ENCODE results near the gene FGF10. TPM values are rescaled to one million over a fixed set of nuclear protein-coding genes. Genes with fewer than 3 reads are reported as not detected.

Gene FGF10
- total and polyA plus RNA-seq, 2 of the 4 experiments (the other 2 are of a cell fraction): not detected

GRCh38 chr5:44382894-44383293 is 6.3 kb downstream of the FGF10 start:
- in situ Hi-C loops (cut with MboI; ENCODE audit: low sequenced_read_pairs): no loop called here
- Histone ChIP-seq H2AFZ (replicated peaks; ENCODE audit: low read length, poor library complexity) (no peak overlapping the region), H3K27ac (ENCODE audit: insufficient read depth, low read length) (no peak overlapping the region), H3K27me3 (ENCODE audit: control insufficient read depth, insufficient read depth, low read length) (peaks cover 1% of the 10 kb centered on the region; the same call in 1 of the 2 replicates), H3K4ac (ENCODE audit: low read depth, low read length) (no peak overlapping the region), H2AK5ac (ENCODE audit: low read depth, low read length) (no peak overlapping the region), H2AK9ac (replicated peaks; ENCODE audit: low read depth, low read length, poor library complexity) (no peak overlapping the region), H3K14ac (replicated peaks; ENCODE audit: low read depth, low read length) (no peak overlapping the region), H2BK120ac (ENCODE audit: low read depth, low read length) (no peak overlapping the region), H4K8ac (ENCODE audit: low read depth in 2 of 2, low read length in 2 of 2) (no peak overlapping the region), H3K4me2 (ENCODE audit: low read depth, low read length) (no peak overlapping the region), H4K20me1 (ENCODE audit: insufficient read depth, low read length) (no peaks in the 10 kb centered on the region), H2BK15ac (ENCODE audit: low read depth, low read length) (no peak overlapping the region), H3K4me1 (ENCODE audit: control insufficient read depth, insufficient read depth, low read length) (no peaks in the 10 kb centered on the region), H3K18ac (ENCODE audit: low read depth, low read length) (no peak overlapping the region), H3K23ac (ENCODE audit: low read depth, low read length) (no peak overlapping the region), H4K5ac (ENCODE audit: low read depth, low read length) (no peak overlapping the region), H3K56ac (ENCODE audit: extremely low read depth, insufficient read depth, low read length) (no peak overlapping the region), H3K9me1 (ENCODE audit: insufficient read depth, low read length) (no peaks in the 10 kb centered on the region), H3K79me1 (ENCODE audit: low read depth in 1 of 2, low read length in 2 of 2) (no peaks in the 10 kb centered on the region), H3K4me3 (ENCODE audit: insufficient read depth, low read depth, low read length) (no peak overlapping the region), H4K91ac (ENCODE audit: insufficient read depth, low read depth, low read length) (no peak overlapping the region), H2BK20ac (ENCODE audit: low read depth, low read length) (no peak overlapping the region), H2BK5ac (ENCODE audit: low read depth, low read length, poor library complexity, severe bottlenecking) (no peak overlapping the region), H3K9me3 (ENCODE audit: control insufficient read depth, insufficient read depth, low read length) (no peaks in the 10 kb centered on the region), H3K9ac (ENCODE audit: low read depth, low read length) (no peak overlapping the region), H3K36me3 (ENCODE audit: control insufficient read depth, insufficient read depth, low read length) (no peaks in the 10 kb centered on the region)
- no peak for TF ChIP-seq MAFK (IDR thresholded peaks at IDR 0.05; ENCODE audit: low read depth, low read length)
- TF ChIP-seq CTCF (conservative IDR thresholded peaks at IDR 0.05; ENCODE audit: low read depth, low read length): no peak
- TF ChIP-seq, protein P1, sequence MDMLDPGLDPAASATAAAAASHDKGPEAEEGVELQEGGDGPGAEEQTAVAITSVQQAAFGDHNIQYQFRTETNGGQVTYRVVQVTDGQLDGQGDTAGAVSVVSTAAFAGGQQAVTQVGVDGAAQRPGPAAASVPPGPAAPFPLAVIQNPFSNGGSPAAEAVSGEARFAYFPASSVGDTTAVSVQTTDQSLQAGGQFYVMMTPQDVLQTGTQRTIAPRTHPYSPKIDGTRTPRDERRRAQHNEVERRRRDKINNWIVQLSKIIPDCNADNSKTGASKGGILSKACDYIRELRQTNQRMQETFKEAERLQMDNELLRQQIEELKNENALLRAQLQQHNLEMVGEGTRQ (IDR thresholded peaks at IDR 0.05; ENCODE audit: low read depth, low read length): no peak
- DNase-seq (no peak), ATAC-seq (ENCODE audit: low read depth) (no peak)
- dilution Hi-C loops (cut with HindIII; ENCODE audit: low sequenced_read_pairs, unreplicated experiment): no loop called here
- POLR2A ChIA-PET (ENCODE audit: unreplicated experiment): no interaction called here
- no TSS peak for BruUV-seq (replicated peaks)
- CTCF ChIA-PET: interaction anchor here (0.7 kb wide), 1 partner anchor 733 kb away, joined by 3 read pairs; no protein-coding TSS in a partner anchor
- intact Hi-C loops (cut with micrococcal nuclease): no loop called here
